Naive B cell (primary cell): ENCODE results near the gene TKTL1. TPM values are rescaled to one million over a fixed set of nuclear protein-coding genes. Genes with fewer than 3 reads are reported as not detected.
A peak's percentile ranks its signal among the peaks of the same experiment; 100 is the strongest.
"Not testable (repeated sequence)": the region's sequence is repeated elsewhere in the genome, so short reads cannot be mapped to it uniquely, and the experiment has no call there.

Experiments
- ATAC-seq, 2 donors: fragments of 150-1000 bp; cut with Tn5 transposase; 2 replicates each; pipeline ENCODE4 v1.10.0; 2021; ENCODE audit warnings: low read depth in 2 of 2, mild to moderate bottlenecking in 2 of 2, moderate library complexity in 2 of 2
- DNase-seq: peaks from one replicate; pipeline ENCODE4 v3.0.0; 2022
- H3K27ac Mint-ChIP-seq, 6 donors: one replicate each; pipeline ENCODE4 v1.8.0; 2020 to 2022; ENCODE audit warnings: mild to moderate bottlenecking in 6 of 6, mixed read lengths in 6 of 6, moderate library complexity in 5 of 6, inconsistent platforms in 2 of 6
- H3K27me3 Mint-ChIP-seq, 3 donors: one replicate each; pipeline ENCODE4 v1.8.0; 2021 to 2022; ENCODE audit warnings: mixed read lengths in 3 of 3, mild to moderate bottlenecking in 1 of 3
- H3K36me3 Mint-ChIP-seq, 2 donors: one replicate each; pipeline ENCODE4 v1.8.0; 2020 to 2022; ENCODE audit warnings: mixed read lengths in 2 of 2, inconsistent platforms in 1 of 2, mild to moderate bottlenecking in 1 of 2
- H3K4me1 Mint-ChIP-seq, 3 donors: one replicate each; pipeline ENCODE4 v1.8.0; 2020 to 2022; ENCODE audit warnings: mixed read lengths in 3 of 3, inconsistent platforms in 1 of 3, mild to moderate bottlenecking in 1 of 3, moderate library complexity in 1 of 3
- H3K4me3 Mint-ChIP-seq, 8 donors: one replicate each; pipeline ENCODE4 v1.8.0; 2020 to 2022; ENCODE audit warnings: mild to moderate bottlenecking in 8 of 8, mixed read lengths in 8 of 8, moderate library complexity in 8 of 8, inconsistent platforms in 2 of 8
- H3K9me3 Mint-ChIP-seq, 7 donors: one replicate each; pipeline ENCODE4 v1.8.0; 2020 to 2022; ENCODE audit warnings: mixed read lengths in 7 of 7, mild to moderate bottlenecking in 5 of 7, inconsistent platforms in 2 of 7, moderate library complexity in 1 of 7
- polyA plus RNA-seq, 6 donors: library from polyadenylated mRNA; unstranded; fragments of 300-500 nt; fragmentation: Illumina TruSeq; gene quantifications; one replicate each; pipeline ENCODE4 v1.2.3, GENCODE V29; 2021; ENCODE audit warnings: low read depth in 6 of 6

Gene TKTL1
- under 1 TPM in 5 of 6 donors, not detected in 1; 0.27 to 0.57 (median 0.38) TPM for polyA plus RNA-seq

- peaks cover 0 to 13% (median 10%) of the 10 kb centered on the region in 3 donors for H3K4me1 Mint-ChIP-seq
Observed at GRCh38 chrX:154295664-154296310, at the start of gene TKTL1. Gene TKTL1 (plus strand): TSS chrX:154295795. CDS start chrX:154295860, 65 bp downstream.

GRCh38 chrX:154247377-154248045, 48.1 kb upstream of the TKTL1 start:
- not testable (repeated sequence) for H3K36me3 Mint-ChIP-seq, H3K27me3 Mint-ChIP-seq, H3K9me3 Mint-ChIP-seq, H3K4me1 Mint-ChIP-seq, H3K4me3 Mint-ChIP-seq
- peak overlapping the region in 1 of 6 donors; percentile 19 for H3K27ac Mint-ChIP-seq
- DNase-seq (peak; percentile 50), ATAC-seq (peak; percentile 91 to 92)

More at GRCh38 chrX:154295664-154296310, at the start of gene TKTL1:
- peak within 1 kb of the TSS in 2 of 6 donors; percentile 53 to 61 for H3K27ac Mint-ChIP-seq
- H3K27me3 Mint-ChIP-seq: no peaks in the 10 kb centered on the region
- peak within 1 kb of the TSS in 2 of 8 donors; percentile 29 to 47 for H3K4me3 Mint-ChIP-seq
- DNase-seq (no peak), ATAC-seq (no peak)
- H3K9me3 Mint-ChIP-seq: peaks cover 0 to 7% (median 0%) of the 10 kb centered on the region in 7 donors
- H3K36me3 Mint-ChIP-seq: no peaks in the 10 kb centered on the region

GRCh38 chrX:154248076-154248475, 47.5 kb upstream of the TKTL1 start:
- not testable (repeated sequence) for ATAC-seq, DNase-seq, H3K36me3 Mint-ChIP-seq, H3K4me3 Mint-ChIP-seq, H3K27me3 Mint-ChIP-seq, H3K9me3 Mint-ChIP-seq, H3K4me1 Mint-ChIP-seq
- H3K27ac Mint-ChIP-seq: peak overlapping the region in 1 of 6 donors; percentile 19

GRCh38 chrX:154257282-154257681, 38.3 kb upstream of the TKTL1 start, which contains the start of gene OPN1MW3:
Gene OPN1MW3 (plus strand): TSS chrX:154257582. CDS start chrX:154257620, 38 bp downstream.
- not testable (repeated sequence) for H3K4me1 Mint-ChIP-seq, H3K9me3 Mint-ChIP-seq, H3K27ac Mint-ChIP-seq, DNase-seq, H3K4me3 Mint-ChIP-seq, ATAC-seq, H3K36me3 Mint-ChIP-seq, H3K27me3 Mint-ChIP-seq

- ATAC-seq, H3K4me3 Mint-ChIP-seq, H3K36me3 Mint-ChIP-seq, H3K9me3 Mint-ChIP-seq, H3K27ac Mint-ChIP-seq, H3K27me3 Mint-ChIP-seq, H3K4me1 Mint-ChIP-seq, DNase-seq: not testable (repeated sequence)
Observed at GRCh38 chrX:154258711-154259110, 36.9 kb upstream of the TKTL1 start.

GRCh38 chrX:154263072-154263471, 32.5 kb upstream of the TKTL1 start:
- ATAC-seq, DNase-seq, H3K4me1 Mint-ChIP-seq, H3K27me3 Mint-ChIP-seq, H3K9me3 Mint-ChIP-seq, H3K4me3 Mint-ChIP-seq, H3K27ac Mint-ChIP-seq, H3K36me3 Mint-ChIP-seq: not testable (repeated sequence)

- H3K9me3 Mint-ChIP-seq, DNase-seq, ATAC-seq, H3K27ac Mint-ChIP-seq, H3K36me3 Mint-ChIP-seq, H3K4me1 Mint-ChIP-seq, H3K4me3 Mint-ChIP-seq, H3K27me3 Mint-ChIP-seq: not testable (repeated sequence)
Observed at GRCh38 chrX:154269245-154269644, 26.4 kb upstream of the TKTL1 start.

GRCh38 chrX:154284489-154285338, 10.9 kb upstream of the TKTL1 start:
- H3K27me3 Mint-ChIP-seq, H3K36me3 Mint-ChIP-seq, DNase-seq, H3K9me3 Mint-ChIP-seq, H3K4me3 Mint-ChIP-seq, H3K4me1 Mint-ChIP-seq, H3K27ac Mint-ChIP-seq: not testable (repeated sequence)
- ATAC-seq: peak; percentile 92 to 93

GRCh38 chrX:154286406-154286805, 9.2 kb upstream of the TKTL1 start:
- not testable (repeated sequence) for H3K27me3 Mint-ChIP-seq, H3K9me3 Mint-ChIP-seq, H3K27ac Mint-ChIP-seq, DNase-seq, ATAC-seq, H3K36me3 Mint-ChIP-seq, H3K4me3 Mint-ChIP-seq, H3K4me1 Mint-ChIP-seq

GRCh38 chrX:154294791-154295574, 612 bp upstream of the TKTL1 start, which contains the start of gene TEX28:
Gene TEX28 (minus strand): TSS chrX:154295124. CDS start chrX:154292117, 3,007 bp downstream.
- Mint-ChIP-seq H3K4me1 (peaks cover 0 to 13% (median 10%) of the 10 kb centered on the region in 3 donors), H3K27me3 (no peaks in the 10 kb centered on the region), H3K4me3 (peak within 1 kb of the TSS in 1 of 8 donors; percentile 47), H3K36me3 (no peaks in the 10 kb centered on the region), H3K27ac (no peak within 1 kb of the TSS), H3K9me3 (peaks cover 0 to 7% (median 0%) of the 10 kb centered on the region in 7 donors)
- no peak for ATAC-seq
- DNase-seq: no peak

GRCh38 chrX:154296731-154297130, 1.1 kb downstream of the TKTL1 start:
- Mint-ChIP-seq H3K4me1 (peaks cover 0 to 13% (median 10%) of the 10 kb centered on the region in 3 donors), H3K27ac (peak overlapping the region in 2 of 6 donors; percentile 53 to 61), H3K36me3 (no peaks in the 10 kb centered on the region), H3K27me3 (no peaks in the 10 kb centered on the region), H3K4me3 (peak overlapping the region in 2 of 8 donors; percentile 25 to 29), H3K9me3 (peaks cover 0 to 7% (median 0%) of the 10 kb centered on the region in 7 donors)
- DNase-seq (no peak), ATAC-seq (no peak)

- ATAC-seq (peak; percentile 96 to 97), DNase-seq (peak; percentile 59)
- peak overlapping the region in 6 of 8 donors; percentile 5 to 75 (median 28) for H3K4me3 Mint-ChIP-seq
- H3K27ac Mint-ChIP-seq: peak overlapping the region in 5 of 6 donors; percentile 83 to 94 (median 90)
- peaks cover 3 to 13% (median 10%) of the 10 kb centered on the region in 3 donors for H3K4me1 Mint-ChIP-seq
- no peaks in the 10 kb centered on the region for H3K36me3 Mint-ChIP-seq
- H3K27me3 Mint-ChIP-seq: no peaks in the 10 kb centered on the region
- H3K9me3 Mint-ChIP-seq: peaks cover 0 to 8% (median 0%) of the 10 kb centered on the region in 7 donors
Observed at GRCh38 chrX:154298312-154298711, 2.7 kb downstream of the TKTL1 start.
